HG02642 (cell line): Measurements from ENCODE around the gene BRD4.
A peak's percentile ranks its signal among the peaks of the same experiment; 100 is the strongest.

ENCODE experiments used
- ATAC-seq: cut with Tn5 transposase; IDR thresholded peaks from one replicate; pipeline ENCODE4 v1.9.1; 2021; ENCODE audit warnings: mild to moderate bottlenecking; ENCODE audit not compliant: unreplicated experiment, poor library complexity

BRD4 gene

DNA sequence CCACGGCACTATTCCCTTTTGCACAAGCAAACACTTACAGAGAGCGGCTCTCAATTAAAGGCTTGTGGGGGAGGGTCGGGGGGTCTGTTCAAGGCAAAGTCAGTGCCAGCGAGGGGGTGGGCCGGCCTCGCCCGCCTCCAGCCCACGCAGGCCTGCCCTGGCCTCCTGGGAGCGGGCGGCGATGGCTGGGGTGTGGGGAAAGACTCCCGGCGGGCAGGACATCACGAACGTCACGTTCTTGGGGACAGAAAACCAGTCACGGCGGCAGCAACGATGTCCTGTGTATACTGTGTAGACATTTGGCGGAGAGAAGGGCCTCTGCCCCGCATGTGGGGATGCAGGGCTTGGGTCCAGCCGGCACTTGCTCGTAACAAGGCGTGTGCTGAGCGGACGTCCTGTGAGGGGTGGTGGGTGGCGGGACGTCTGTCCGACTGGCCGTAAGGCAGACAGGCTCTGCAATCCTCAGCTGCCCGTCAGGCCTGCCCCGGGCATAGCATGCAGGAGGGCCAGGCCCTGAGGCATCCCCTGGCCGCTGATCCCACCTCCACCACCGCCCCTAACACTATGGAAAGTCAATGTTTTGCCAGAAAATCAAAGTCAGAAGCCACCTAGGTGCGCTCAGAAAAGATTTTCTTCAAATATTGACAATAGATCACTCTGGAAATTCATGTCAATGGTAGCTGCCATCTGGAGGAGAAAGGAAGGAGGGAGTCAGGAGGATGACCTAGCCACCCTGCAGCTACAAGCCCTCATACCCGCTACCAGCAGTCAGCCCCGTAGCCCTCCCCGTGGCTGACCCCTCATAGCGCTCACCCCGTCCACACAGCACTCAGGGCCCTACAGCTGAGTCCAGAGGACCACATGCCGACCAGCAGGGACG lies 94.3 kb downstream of the BRD4 start:
- no peak for ATAC-seq

DNA sequence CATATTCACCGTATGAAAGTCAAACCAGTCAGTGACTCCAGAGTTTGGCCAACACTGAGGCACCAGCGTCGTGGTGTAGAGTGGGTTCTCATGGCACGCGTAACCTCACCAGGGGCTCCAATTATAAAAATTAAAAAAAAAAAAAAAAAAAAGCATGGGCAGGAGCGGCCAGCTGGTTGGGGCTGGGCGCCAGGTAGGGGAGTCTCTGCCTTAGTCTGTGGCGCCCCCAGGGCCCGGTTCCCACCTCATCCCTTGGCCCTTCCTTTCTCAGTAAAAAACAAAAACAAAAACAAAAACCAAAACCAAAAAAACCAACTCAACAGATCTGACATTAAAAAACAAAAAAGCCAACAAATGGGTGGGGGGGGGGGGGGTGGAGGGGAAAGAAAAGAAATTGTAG lies 95.5 kb downstream of the BRD4 start:
- ATAC-seq = no peak

- no peak for ATAC-seq
These were observed 96.6 kb downstream of the BRD4 start for GRCh38 chr19:15235781-15236180.

- ATAC-seq = no peak
These were observed 97.8 kb downstream of the BRD4 start for GRCh38 chr19:15234431-15235130.

GRCh38 chr19:15231271-15231670 lies 101.1 kb downstream of the BRD4 start:
- ATAC-seq = no peak

GRCh38 chr19:15227261-15227660 lies 105.1 kb downstream of the BRD4 start:
- ATAC-seq = no peak

- no peak for ATAC-seq
These were observed 106.6 kb downstream of the BRD4 start for GRCh38 chr19:15225760-15226159.

DNA sequence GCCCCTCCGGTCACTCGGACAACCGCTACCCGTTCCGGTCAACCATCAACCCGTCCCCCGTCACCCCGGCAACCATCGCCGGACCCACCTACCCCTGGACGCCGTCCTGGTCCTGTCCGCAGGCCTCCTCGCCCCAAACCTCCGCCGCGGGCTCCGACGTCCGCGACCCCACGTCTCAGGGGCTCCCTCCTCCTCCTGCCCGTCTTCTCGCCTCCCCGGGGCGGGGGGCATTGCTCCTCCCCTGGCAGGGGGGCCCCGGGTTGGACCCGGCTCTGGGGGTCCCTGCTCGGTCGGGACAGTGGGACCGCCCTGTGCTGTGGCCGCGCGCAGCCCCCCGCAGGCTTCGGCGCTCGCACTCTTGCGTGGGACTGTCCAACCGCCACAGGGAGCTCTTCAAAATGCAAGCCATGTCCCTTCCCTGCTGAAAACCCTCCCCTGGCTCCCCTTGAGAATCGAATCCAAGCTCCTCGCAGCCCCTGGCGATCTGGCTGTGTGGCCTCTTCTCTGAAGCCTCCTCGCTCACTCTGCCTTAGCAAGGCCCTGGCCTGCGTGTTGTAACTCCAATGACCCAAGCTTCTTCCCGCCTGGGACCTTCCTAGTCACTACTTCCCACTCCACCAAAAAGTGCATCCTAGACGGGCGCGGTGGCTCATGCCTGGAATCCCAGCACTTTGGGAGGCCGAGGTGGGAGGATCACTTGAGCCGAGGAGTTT lies 108.5 kb downstream of the BRD4 start:
- peak; percentile 9 for ATAC-seq

DNA sequence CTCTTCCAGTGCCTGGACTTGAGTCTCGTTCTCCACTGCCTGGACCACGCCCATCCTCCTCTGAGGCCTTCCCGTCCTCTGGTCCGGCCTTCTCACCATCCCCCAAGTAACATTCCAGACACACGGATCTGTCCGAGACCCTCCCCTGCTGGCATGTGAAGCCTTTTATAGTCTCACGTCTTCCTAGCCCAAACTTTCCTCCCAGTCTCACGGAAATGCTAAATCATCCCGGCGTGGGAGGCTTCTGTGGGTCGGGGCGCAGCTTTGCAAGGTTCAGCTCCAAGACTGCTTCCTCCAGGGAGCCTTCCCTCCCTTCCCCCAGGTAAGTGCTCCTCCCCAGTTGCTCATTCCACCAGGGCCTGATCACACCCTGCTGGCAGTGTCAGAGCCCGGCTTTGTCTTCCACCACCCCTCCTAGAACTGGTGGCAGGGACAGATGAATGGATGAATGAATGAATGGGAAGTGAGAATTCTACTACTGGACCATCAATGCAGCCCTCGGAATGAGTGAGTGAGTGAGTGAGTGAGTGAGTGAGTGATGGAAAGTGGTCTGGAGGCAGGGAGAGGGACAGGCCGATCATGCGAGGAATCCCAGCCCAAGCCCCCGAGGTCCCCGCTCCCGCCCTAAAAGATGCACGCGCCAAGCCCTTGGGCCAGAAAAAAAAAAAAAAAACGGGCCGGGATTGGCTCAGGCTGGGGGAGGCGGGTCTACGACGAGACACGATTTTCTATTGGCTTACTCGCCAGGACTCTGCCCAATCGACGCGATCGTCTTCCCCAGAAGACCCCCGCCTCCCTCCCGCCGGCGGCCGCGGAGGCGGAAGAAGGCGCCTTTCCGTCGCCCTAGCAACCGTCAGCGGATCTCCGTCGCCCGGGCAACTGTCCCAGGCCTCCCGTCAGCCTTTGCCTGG lies 109.3 kb downstream of the BRD4 start:
- peak; percentile 88 for ATAC-seq

DNA sequence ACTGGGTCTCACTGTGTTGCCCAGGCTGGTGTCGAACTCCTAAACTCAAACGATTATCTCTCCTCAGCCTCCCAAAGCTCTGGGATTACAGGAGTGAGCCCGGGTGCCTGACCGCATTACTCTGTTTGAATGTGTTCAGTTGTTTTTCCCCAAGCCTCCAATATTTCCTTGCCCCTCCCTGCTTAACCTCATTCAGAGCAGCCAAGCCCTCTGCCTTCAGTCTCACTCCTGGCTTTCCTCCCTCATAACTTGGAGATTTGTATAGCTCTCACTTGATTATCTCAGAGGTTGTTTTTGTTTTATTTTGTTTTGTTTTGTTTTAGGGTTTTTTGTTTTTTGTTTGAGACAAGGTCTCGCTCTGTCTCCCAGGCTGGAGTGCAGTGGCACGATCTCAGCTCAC lies 111.5 kb downstream of the BRD4 start:
- ATAC-seq = no peak

GRCh38 chr19:15218501-15218900 lies 113.8 kb downstream of the BRD4 start:
- ATAC-seq = no peak

- ATAC-seq = no peak
These were observed 116.0 kb downstream of the BRD4 start for GRCh38 chr19:15216363-15216762.

GRCh38 chr19:15213715-15214381 lies 118.5 kb downstream of the BRD4 start:
- ATAC-seq = no peak

GRCh38 chr19:15212711-15213110 lies 119.6 kb downstream of the BRD4 start:
- no peak for ATAC-seq

GRCh38 chr19:15210323-15210781 lies 122.0 kb downstream of the BRD4 start:
- ATAC-seq = no peak

DNA sequence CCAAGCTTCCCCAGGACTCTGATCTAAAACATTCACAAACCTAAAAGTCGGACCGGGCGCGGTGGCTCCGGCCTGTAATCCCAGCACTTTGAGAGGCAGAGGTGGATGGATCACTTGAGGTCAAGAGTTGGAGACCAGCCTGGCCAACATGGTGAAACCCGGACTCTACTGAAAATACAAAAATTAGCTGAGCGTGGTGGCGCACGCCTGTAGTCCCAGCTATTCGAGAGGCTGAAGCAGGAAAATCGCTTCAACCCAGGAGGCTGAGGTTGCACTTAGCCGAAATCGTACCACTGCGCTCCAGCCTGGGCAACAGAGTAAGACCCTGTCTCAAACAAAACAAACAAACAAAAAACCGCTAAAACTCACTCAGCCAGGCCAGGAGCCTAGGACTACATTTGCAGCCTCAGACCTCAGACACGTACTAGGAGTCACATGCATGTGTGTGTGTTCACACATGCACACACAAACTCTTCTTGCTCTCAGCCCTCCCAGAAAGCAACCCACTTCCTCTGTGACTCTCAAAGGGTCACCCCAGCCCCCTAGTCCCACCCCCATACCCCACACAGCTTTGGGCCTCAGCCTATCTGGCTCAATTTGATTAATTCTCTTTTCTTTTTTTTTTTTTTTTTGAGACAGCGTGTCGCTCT lies 130.8 kb downstream of the BRD4 start:
- ATAC-seq = no peak

GRCh38 chr19:15200553-15201364 lies 131.6 kb downstream of the BRD4 start, which contains the start of gene NOTCH3:
TSS of gene NOTCH3 (minus strand) at chr19:15200995. CDS start at chr19:15200905, 90 bp downstream.
- no peak for ATAC-seq
